Pancreas (tissue), 10 donors: ENCODE data around the gene DYNC1LI1. TPM values are rescaled to one million over a fixed set of nuclear protein-coding genes. Genes with fewer than 3 reads are reported as not detected.

Experiments
- ATAC-seq, 4 donors: fragments of 200-7000 bp; cut with Tn5 transposase; one replicate each; pipeline versions ENCODE4 v1.8.0 to v1.9.1; 2020; ENCODE audit warnings: mild to moderate bottlenecking in 4 of 4, moderate library complexity in 4 of 4
- DNase-seq, 6 donors: peaks; one replicate each; pipeline ENCODE4 v3.0.0-alpha.2; 2020
- FAIRE-seq: peaks from 2 replicates; lab custom pipeline; 2012; peaks lifted over from hg19 to GRCh38; lab: Jason Lieb, UNC
- H3K27ac ChIP-seq, 4 donors: fragments of 200-600 bp; sonication (generic); 1 replicate in 3 of 4; 2 replicates in 1 of 4; pipeline versions ENCODE4 v1.5.0 to v1.8.0; 2020
- H3K27me3 ChIP-seq, 4 donors: fragments of 200-600 bp; one replicate each; pipeline ENCODE4 v1.8.0; 2021
- H3K36me3 ChIP-seq, 3 donors: fragments of 200-600 bp; sonication (generic) in 1 of 3; one replicate each; pipeline versions ENCODE4 v1.5.0 to v1.8.0; 2020 to 2021
- H3K4me1 ChIP-seq, 3 donors: fragments of 200-600 bp; one replicate each; pipeline ENCODE4 v1.8.0; 2021
- H3K4me3 ChIP-seq, 4 donors: fragments of 200-600 bp; sonication (generic) in 2 of 4; one replicate each; pipeline versions ENCODE4 v1.5.0 to v1.8.0; 2020 to 2021
- H3K9me3 ChIP-seq, 4 donors: fragments of 200-600 bp; one replicate each; pipeline ENCODE4 v1.8.0; 2021
- CTCF ChIP-seq, 4 donors: fragments of 200-600 bp; sonication (generic) in 3 of 4; IDR thresholded peaks; one replicate each; pipeline versions ENCODE4 v1.5.0 to v1.8.0; 2021; ENCODE audit warnings: antibody characterized with exemption in 4 of 4
- WGBS, 2 donors: extraction: QIAGEN DNeasy Blood & Tissue Kit; methylation state at CpG; one replicate each; pipeline ENCODE4 v1.1.7; 2013; 5-methylcytosine and 5-hydroxymethylcytosine counted together
- intact Hi-C, 3 donors: fragments of 100-400 bp; cut with DNase I; formaldehyde crosslinking; loops; one replicate each; pipeline versions ENCODE4 v1.11.1 to v1.14.2; 2022
- polyA plus RNA-seq, 2 donors: library from polyadenylated mRNA; stranded (reverse); fragments of 200-250 nt; gene quantifications; one replicate each; pipeline ENCODE4 v1.2.3, GENCODE V29; 2013
- total RNA-seq, 6 donors: library from RNA; stranded (reverse); fragmentation: NEBNext Ultra II Directional in 4 of 6; extraction: Animal tissue kit (Norgen Biotek cat#: 25700) in 4 of 6; gene quantifications; one replicate each; pipeline versions ENCODE4 v1.2.1 to v1.2.4, GENCODE V29; 2021 to 2023
- donor health status: healthy with polysubstance abuse.
- donor health status: DM: no; HTN: no; CAD: no; lungs with moderate emphysema.
- donor health status: DM: no; HTN: no; CAD: no.
- donor health status: control.
- donor health status: control.
- donor health status: Bipolar disorder and iron deficiency.
- donor health status: DM: yes; HTN: yes; CAD: no.
- donor health status: DM: no; HTN: no; CAD: no.
- donor health status: DM: no; HTN: no; CAD: no.
- donor health status: DM: yes; HTN: yes; CAD: no.

The DYNC1LI1 gene
- total and polyA plus RNA-seq, 8 donors: 6.3 to 15.1 (median 10.5) TPM

- no peak for FAIRE-seq
- no peak for ATAC-seq
- intact Hi-C loops: loop anchor here in 1 of 3 donors (5.0 kb wide), 1 partner anchor 156 kb away; no protein-coding TSS in a partner anchor
- DNase-seq: no peak
- 56 to 81% methylated on average over 2 of the region's 2 CpGs for WGBS, 2 donors
- no peak overlapping the region for H3K27ac ChIP-seq
- H3K4me1 ChIP-seq: no peaks in the 10 kb centered on the region
- H3K27me3 ChIP-seq: no peaks in the 10 kb centered on the region
- H3K9me3 ChIP-seq: no peaks in the 10 kb centered on the region
- no peak overlapping the region for H3K4me3 ChIP-seq
- TF ChIP-seq CTCF (IDR thresholded peaks at IDR 0.05): no peak
- no peaks in the 10 kb centered on the region for H3K36me3 ChIP-seq
These were observed 59.7 kb downstream of the DYNC1LI1 start for GRCh38 chr3:32511005-32511404.

- Histone ChIP-seq H3K27ac (no peak overlapping the region), H3K36me3 (no peaks in the 10 kb centered on the region), H3K4me3 (no peak overlapping the region), H3K27me3 (no peaks in the 10 kb centered on the region), H3K9me3 (no peaks in the 10 kb centered on the region), H3K4me1 (no peaks in the 10 kb centered on the region)
- intact Hi-C loops: loop anchor here in 1 of 3 donors (5.0 kb wide), 1 partner anchor 157 kb away; no protein-coding TSS in a partner anchor
- FAIRE-seq (peak; percentile 57), ATAC-seq (peak; percentile 80 to 98 (median 97)), DNase-seq (peak in 3 of 6 donors; percentile 28 to 71 (median 57))
- TF ChIP-seq CTCF (IDR thresholded peaks at IDR 0.05): peak in 3 of 4 donors; percentile 46 to 51 (median 48)
- 33 to 34% methylated on average over 3 of the region's 3 CpGs for WGBS, 2 donors
These were observed 60.5 kb downstream of the DYNC1LI1 start for GRCh38 chr3:32510075-32510724.

GRCh38 chr3:32508711-32509110 lies 61.9 kb downstream of the DYNC1LI1 start:
- no peak for TF ChIP-seq CTCF (IDR thresholded peaks at IDR 0.05)
- DNase-seq: no peak
- ATAC-seq: no peak
- intact Hi-C loops: loop anchor here in 1 of 3 donors (5.0 kb wide), 1 partner anchor 159 kb away; no protein-coding TSS in a partner anchor
- Histone ChIP-seq H3K27me3 (no peaks in the 10 kb centered on the region), H3K4me1 (no peaks in the 10 kb centered on the region), H3K4me3 (no peak overlapping the region), H3K36me3 (no peaks in the 10 kb centered on the region), H3K27ac (no peak overlapping the region), H3K9me3 (no peaks in the 10 kb centered on the region)
- 48 to 60% methylated on average over 7 of the region's 7 CpGs for WGBS, 2 donors
- no peak for FAIRE-seq

- no peak for TF ChIP-seq CTCF (IDR thresholded peaks at IDR 0.05)
- no peaks in the 10 kb centered on the region for H3K4me1 ChIP-seq
- no peak overlapping the region for H3K27ac ChIP-seq
- no peak overlapping the region for H3K4me3 ChIP-seq
- ATAC-seq: no peak
- no peak for DNase-seq
- H3K27me3 ChIP-seq: no peaks in the 10 kb centered on the region
- FAIRE-seq: no peak
- no peaks in the 10 kb centered on the region for H3K9me3 ChIP-seq
- H3K36me3 ChIP-seq: no peaks in the 10 kb centered on the region
- intact Hi-C loops: loop anchor here in 1 of 3 donors (5.0 kb wide), 1 partner anchor 161 kb away; no protein-coding TSS in a partner anchor
- WGBS, 2 donors: 60 to 63% methylated on average over 4 of the region's 4 CpGs
These were observed 64.2 kb downstream of the DYNC1LI1 start for GRCh38 chr3:32506466-32506865.

GRCh38 chr3:32502946-32503286 lies 67.7 kb downstream of the DYNC1LI1 start:
- intact Hi-C loops: no loop called here
- no peak for FAIRE-seq
- no peak for DNase-seq
- Histone ChIP-seq H3K27me3 (no peaks in the 10 kb centered on the region), H3K36me3 (no peaks in the 10 kb centered on the region), H3K9me3 (no peaks in the 10 kb centered on the region), H3K27ac (peak overlapping the region; percentile 85 to 97 (median 96)), H3K4me3 (peak overlapping the region; percentile 62 to 95 (median 82)), H3K4me1 (peaks cover 0 to 5% (median 0%) of the 10 kb centered on the region in 3 donors)
- ATAC-seq: no peak
- WGBS, 2 donors: 0 to 1% methylated on average over 6 of the region's 6 CpGs
- TF ChIP-seq CTCF (IDR thresholded peaks at IDR 0.05): no peak
